ENCODE data around the gene LYST.

- TF ChIP-seq EZH2 (IDR thresholded peaks at IDR 0.05; ENCODE audit: borderline replicate concordance, insufficient read depth, low read length, poor library complexity, severe bottlenecking) (no peak), MXI1 (conservative IDR thresholded peaks at IDR 0.05; ENCODE audit: poor library complexity, severe bottlenecking) (no peak)
These were observed 46.6 kb upstream of the LYST start for GRCh38 chr1:235913311-235913710.

All from neural cell (in vitro differentiated cells).